Activated T-helper 1 cell treated with anti-CD3 and anti-CD28 coated beads, Interleukin-12 subunit alpha, Interleukin-12 subunit beta, Interleukin-2, Interleukin-4 antibody, amounts not matched to agents 30 ng/mL and 10 ng/mL and 1 ng/mL, durations not matched to agents 14 hours and 24 hours and 36 hours (primary cell): ENCODE results near the gene FGD6. TPM values are rescaled to one million over a fixed set of nuclear protein-coding genes. Genes with fewer than 3 reads are reported as not detected.
"Not testable (repeated sequence)": the region's sequence is repeated elsewhere in the genome, so short reads cannot be mapped to it uniquely, and the experiment has no call there.

Experiments
- DNase-seq: peaks from one replicate; pipeline ENCODE4 v3.0.0; 2021; ENCODE audit warnings: low spot score
- H3K27ac Mint-ChIP-seq: one replicate; pipeline ENCODE4 v1.8.0; 2021; ENCODE audit warnings: mild to moderate bottlenecking, mixed read lengths
- H3K27me3 Mint-ChIP-seq: one replicate; pipeline ENCODE4 v1.8.0; 2022; ENCODE audit warnings: mild to moderate bottlenecking, moderate library complexity, mixed read lengths; ENCODE audit not compliant: insufficient read depth
- H3K36me3 Mint-ChIP-seq: one replicate; pipeline ENCODE4 v1.8.0; 2021; ENCODE audit warnings: low read depth, mixed read lengths
- H3K4me1 Mint-ChIP-seq: one replicate; pipeline ENCODE4 v1.8.0; 2021; ENCODE audit warnings: low read depth, mixed read lengths
- H3K4me3 Mint-ChIP-seq: one replicate; pipeline ENCODE4 v1.8.0; 2021; ENCODE audit warnings: mild to moderate bottlenecking, moderate library complexity, mixed read lengths
- H3K9me3 Mint-ChIP-seq: one replicate; pipeline ENCODE4 v1.8.0; 2021; ENCODE audit warnings: mixed read lengths
- intact Hi-C: fragments of 100-400 bp; cut with micrococcal nuclease; formaldehyde crosslinking; loops from one replicate; pipeline ENCODE4 v1.15.1; 2024
- total RNA-seq: library from RNA; stranded (reverse); gene quantifications from 2 replicates; pipeline ENCODE4 v1.2.3, GENCODE V29; 2022

The FGD6 gene
- total RNA-seq, 1 donor from 2014 or later, result 0.86 TPM

GRCh38 chr12:95118138-95118787, 99.0 kb downstream of the FGD6 start:
- Mint-ChIP-seq H3K27ac (no peak overlapping the region), H3K4me1 (no peaks in the 10 kb centered on the region), H3K36me3 (no peaks in the 10 kb centered on the region), H3K9me3 (no peaks in the 10 kb centered on the region), H3K4me3 (no peak overlapping the region), H3K27me3 (no peaks in the 10 kb centered on the region)
- no peak for DNase-seq
- intact Hi-C loops, result no loop called here

GRCh38 chr12:95117178-95117599, 100.1 kb downstream of the FGD6 start:
- no peaks in the 10 kb centered on the region for H3K9me3 Mint-ChIP-seq
- H3K4me1 Mint-ChIP-seq, result no peaks in the 10 kb centered on the region
- no peaks in the 10 kb centered on the region for H3K36me3 Mint-ChIP-seq
- H3K4me3 Mint-ChIP-seq, result no peak overlapping the region
- no peak overlapping the region for H3K27ac Mint-ChIP-seq
- intact Hi-C loops, result loop anchor here (1.0 to 2.0 kb wide), 5 partner anchors 100 to 1400 kb away; partner anchors contain the start of genes FGD6, METAP2 and VEZT
- peak; percentile 26 for DNase-seq
- no peaks in the 10 kb centered on the region for H3K27me3 Mint-ChIP-seq

- intact Hi-C loops, result loop anchor here (1.0 to 2.0 kb wide), 5 partner anchors 101 to 1400 kb away; partner anchors contain the start of genes FGD6, METAP2 and VEZT
- no peaks in the 10 kb centered on the region for H3K4me1 Mint-ChIP-seq
- H3K4me3 Mint-ChIP-seq, result no peak overlapping the region
- H3K27ac Mint-ChIP-seq, result no peak overlapping the region
- no peaks in the 10 kb centered on the region for H3K36me3 Mint-ChIP-seq
- no peaks in the 10 kb centered on the region for H3K27me3 Mint-ChIP-seq
- no peaks in the 10 kb centered on the region for H3K9me3 Mint-ChIP-seq
- no peak for DNase-seq
Measured at GRCh38 chr12:95116773-95117172, 100.5 kb downstream of the FGD6 start.

- Mint-ChIP-seq H3K27ac (no peak overlapping the region), H3K36me3 (no peaks in the 10 kb centered on the region), H3K4me3 (no peak overlapping the region), H3K9me3 (no peaks in the 10 kb centered on the region), H3K27me3 (no peaks in the 10 kb centered on the region), H3K4me1 (no peaks in the 10 kb centered on the region)
- DNase-seq, result no peak
- intact Hi-C loops, result loop anchor here (2.0 kb wide), 1 partner anchor 1400 kb away; no protein-coding TSS in a partner anchor
Measured at GRCh38 chr12:95116341-95116740, 100.9 kb downstream of the FGD6 start.

- H3K27ac Mint-ChIP-seq, result no peak overlapping the region
- no peaks in the 10 kb centered on the region for H3K27me3 Mint-ChIP-seq
- H3K4me1 Mint-ChIP-seq, result no peaks in the 10 kb centered on the region
- no peak overlapping the region for H3K4me3 Mint-ChIP-seq
- H3K36me3 Mint-ChIP-seq, result no peaks in the 10 kb centered on the region
- intact Hi-C loops, result loop anchor here (2.0 kb wide), 1 partner anchor 1401 kb away; no protein-coding TSS in a partner anchor
- no peaks in the 10 kb centered on the region for H3K9me3 Mint-ChIP-seq
- DNase-seq, result no peak
Measured at GRCh38 chr12:95115641-95116040, 101.6 kb downstream of the FGD6 start.

- Mint-ChIP-seq H3K27me3 (no peaks in the 10 kb centered on the region), H3K4me3 (no peak overlapping the region), H3K27ac (no peak overlapping the region), H3K4me1 (no peaks in the 10 kb centered on the region), H3K9me3 (no peaks in the 10 kb centered on the region), H3K36me3 (no peaks in the 10 kb centered on the region)
- intact Hi-C loops, result no loop called here
- DNase-seq, result no peak
Measured at GRCh38 chr12:95114766-95115405, 102.4 kb downstream of the FGD6 start.

GRCh38 chr12:95107362-95107761, 109.9 kb downstream of the FGD6 start:
- peaks cover 10% of the 10 kb centered on the region for H3K4me1 Mint-ChIP-seq
- intact Hi-C loops, result no loop called here
- H3K27me3 Mint-ChIP-seq, result no peaks in the 10 kb centered on the region
- no peak for DNase-seq
- H3K9me3 Mint-ChIP-seq, result no peaks in the 10 kb centered on the region
- no peak overlapping the region for H3K27ac Mint-ChIP-seq
- no peaks in the 10 kb centered on the region for H3K36me3 Mint-ChIP-seq
- H3K4me3 Mint-ChIP-seq, result no peak overlapping the region

DNA sequence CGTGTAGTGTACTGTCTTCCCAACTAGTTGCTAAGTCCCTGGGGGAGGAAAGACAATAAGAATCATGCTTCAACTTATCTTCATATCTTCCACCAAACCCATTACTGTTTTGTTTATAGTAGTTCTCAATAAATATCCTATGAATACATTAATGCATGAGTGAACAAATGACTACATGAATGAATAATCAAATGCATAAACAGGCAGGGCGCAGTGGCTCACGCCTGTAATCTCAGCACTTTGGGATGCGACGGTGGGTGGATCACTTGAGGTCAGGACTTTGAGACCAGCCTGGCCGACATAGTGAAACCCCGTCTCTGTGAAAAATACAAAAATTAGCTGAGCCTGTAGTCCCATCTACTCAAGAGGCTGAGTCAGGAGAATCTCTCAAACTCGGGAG, 111.7 kb downstream of the FGD6 start:
- no peaks in the 10 kb centered on the region for H3K9me3 Mint-ChIP-seq
- intact Hi-C loops, result no loop called here
- H3K36me3 Mint-ChIP-seq, result no peaks in the 10 kb centered on the region
- DNase-seq, result no peak
- peaks cover 10% of the 10 kb centered on the region for H3K4me1 Mint-ChIP-seq
- H3K27ac Mint-ChIP-seq, result no peak overlapping the region
- no peaks in the 10 kb centered on the region for H3K27me3 Mint-ChIP-seq
- no peak overlapping the region for H3K4me3 Mint-ChIP-seq

GRCh38 chr12:95104919-95105452, 112.3 kb downstream of the FGD6 start:
- Mint-ChIP-seq H3K4me3 (no peak overlapping the region), H3K4me1 (peaks cover 10% of the 10 kb centered on the region), H3K27ac (peak overlapping the region; percentile 5), H3K36me3 (no peaks in the 10 kb centered on the region), H3K9me3 (no peaks in the 10 kb centered on the region), H3K27me3 (no peaks in the 10 kb centered on the region)
- intact Hi-C loops, result loop anchor here (5.0 kb wide), 1 partner anchor 752 kb away; the partner anchor contains the start of gene SNRPF
- no peak for DNase-seq

GRCh38 chr12:95102916-95103671, 114.2 kb downstream of the FGD6 start:
- no peaks in the 10 kb centered on the region for H3K36me3 Mint-ChIP-seq
- no peaks in the 10 kb centered on the region for H3K9me3 Mint-ChIP-seq
- H3K4me1 Mint-ChIP-seq, result peaks cover 10% of the 10 kb centered on the region
- no peak overlapping the region for H3K4me3 Mint-ChIP-seq
- DNase-seq, result peak; percentile 39
- peak overlapping the region; percentile 20 for H3K27ac Mint-ChIP-seq
- no peaks in the 10 kb centered on the region for H3K27me3 Mint-ChIP-seq
- intact Hi-C loops, result loop anchor here (1.0 to 5.0 kb wide), 6 partner anchors 30 to 754 kb away; partner anchors contain the start of genes FGD6, METAP2, NR2C1 and SNRPF

DNA sequence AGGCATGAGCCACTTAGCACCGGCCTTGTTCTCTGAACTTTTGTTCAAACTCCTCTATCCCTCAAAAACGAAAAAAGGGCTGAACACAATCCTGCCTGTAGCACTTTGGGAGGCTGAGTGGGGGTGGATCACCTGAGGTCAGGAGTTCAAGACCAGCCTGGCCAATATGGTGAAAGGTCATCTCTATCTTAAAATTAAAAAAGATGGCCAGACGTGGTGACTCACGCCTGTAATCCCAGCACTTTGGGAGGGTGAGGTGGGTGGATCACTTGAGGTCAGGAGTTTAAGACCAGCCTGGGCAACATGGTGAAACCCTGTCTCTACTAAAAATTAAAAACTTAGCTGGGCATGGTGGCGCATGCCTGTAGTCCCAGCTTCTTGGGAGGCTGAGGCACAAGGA, 115.3 kb downstream of the FGD6 start:
- H3K9me3 Mint-ChIP-seq, H3K27ac Mint-ChIP-seq, H3K4me1 Mint-ChIP-seq, DNase-seq, H3K27me3 Mint-ChIP-seq, H3K4me3 Mint-ChIP-seq, H3K36me3 Mint-ChIP-seq: not testable (repeated sequence)
- intact Hi-C loops, result loop anchor here (5.0 kb wide), 1 partner anchor 755 kb away; the partner anchor contains the start of gene SNRPF

- DNase-seq, result no peak
- intact Hi-C loops, result loop anchor here (5.0 kb wide), 1 partner anchor 757 kb away; the partner anchor contains the start of gene SNRPF
- no peak overlapping the region for H3K27ac Mint-ChIP-seq
- H3K36me3 Mint-ChIP-seq, result no peaks in the 10 kb centered on the region
- no peaks in the 10 kb centered on the region for H3K9me3 Mint-ChIP-seq
- H3K4me3 Mint-ChIP-seq, result no peak overlapping the region
- H3K27me3 Mint-ChIP-seq, result peaks cover 5% of the 10 kb centered on the region
- H3K4me1 Mint-ChIP-seq, result peaks cover 10% of the 10 kb centered on the region
Measured at GRCh38 chr12:95100264-95101190, 116.7 kb downstream of the FGD6 start.
